ENCODE data around the gene TRPM5.

DNA sequence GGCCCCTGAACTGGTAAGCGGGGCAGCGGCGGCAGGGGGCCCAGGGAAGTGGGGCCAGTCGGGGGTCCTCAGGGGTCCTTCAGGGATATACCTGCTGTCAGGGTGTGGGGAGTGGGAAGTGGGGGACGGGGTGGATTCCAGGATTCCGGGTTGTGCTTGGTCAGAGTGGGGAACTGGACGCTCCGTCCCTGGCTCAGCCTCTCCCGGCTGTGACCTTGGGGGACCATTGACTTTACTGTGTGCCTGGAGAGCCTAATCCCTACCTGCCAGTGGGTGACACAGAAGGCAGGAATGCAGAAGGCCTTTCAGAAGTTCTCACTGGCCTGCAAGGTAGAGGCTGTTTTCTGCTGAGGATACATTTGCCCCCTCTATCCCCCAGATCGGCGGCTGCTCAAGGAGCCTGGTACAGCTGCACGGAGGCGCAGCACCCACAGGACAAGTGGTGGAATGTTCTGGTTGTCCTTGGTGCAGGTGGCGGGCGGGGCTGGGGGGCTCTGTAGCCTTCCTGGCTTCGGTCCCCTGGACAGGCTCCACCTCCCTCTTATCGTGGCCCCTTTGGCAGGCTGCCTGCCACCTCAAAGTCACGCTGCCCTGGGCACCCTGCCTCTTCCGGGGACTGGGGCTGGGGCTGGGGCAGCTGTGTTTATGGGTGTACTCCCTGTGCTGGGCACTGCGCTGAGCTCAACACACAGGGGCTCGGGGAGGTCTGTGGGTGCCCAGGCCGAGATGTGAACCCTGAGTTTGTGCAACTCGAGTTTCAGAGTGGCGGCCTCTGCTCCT is 18.9 kb upstream of the TRPM5 start:
- TF ChIP-seq POLR2A (IDR thresholded peaks at IDR 0.05) (no peak), POLR2AphosphoS5 (IDR thresholded peaks at IDR 0.05) (no peak)
- TF ChIP-seq, protein P1, sequence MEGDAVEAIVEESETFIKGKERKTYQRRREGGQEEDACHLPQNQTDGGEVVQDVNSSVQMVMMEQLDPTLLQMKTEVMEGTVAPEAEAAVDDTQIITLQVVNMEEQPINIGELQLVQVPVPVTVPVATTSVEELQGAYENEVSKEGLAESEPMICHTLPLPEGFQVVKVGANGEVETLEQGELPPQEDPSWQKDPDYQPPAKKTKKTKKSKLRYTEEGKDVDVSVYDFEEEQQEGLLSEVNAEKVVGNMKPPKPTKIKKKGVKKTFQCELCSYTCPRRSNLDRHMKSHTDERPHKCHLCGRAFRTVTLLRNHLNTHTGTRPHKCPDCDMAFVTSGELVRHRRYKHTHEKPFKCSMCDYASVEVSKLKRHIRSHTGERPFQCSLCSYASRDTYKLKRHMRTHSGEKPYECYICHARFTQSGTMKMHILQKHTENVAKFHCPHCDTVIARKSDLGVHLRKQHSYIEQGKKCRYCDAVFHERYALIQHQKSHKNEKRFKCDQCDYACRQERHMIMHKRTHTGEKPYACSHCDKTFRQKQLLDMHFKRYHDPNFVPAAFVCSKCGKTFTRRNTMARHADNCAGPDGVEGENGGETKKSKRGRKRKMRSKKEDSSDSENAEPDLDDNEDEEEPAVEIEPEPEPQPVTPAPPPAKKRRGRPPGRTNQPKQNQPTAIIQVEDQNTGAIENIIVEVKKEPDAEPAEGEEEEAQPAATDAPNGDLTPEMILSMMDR (IDR thresholded peaks at IDR 0.05): no peak
